Measurements from ENCODE around the gene PJA2.

PJA2 gene

GRCh38 chr5:109315245-109315644 lies 94.5 kb downstream of the PJA2 start:
- no peaks in the 10 kb centered on the region for H3K4me1 ChIP-seq (ENCODE audit: control insufficient read depth, insufficient read depth, low read length)
- no peak overlapping the region for H3K4me3 ChIP-seq (ENCODE audit: low read length)
- H3K9me3 ChIP-seq (ENCODE audit: control insufficient read depth, low read length): no peaks in the 10 kb centered on the region
- H3K9ac ChIP-seq (ENCODE audit: low read length): no peak overlapping the region
- H3K36me3 ChIP-seq (ENCODE audit: control insufficient read depth, insufficient read depth, low read length): no peaks in the 10 kb centered on the region
- no peaks in the 10 kb centered on the region for H3K27me3 ChIP-seq (ENCODE audit: control insufficient read depth, insufficient read depth, low read length)

DNA sequence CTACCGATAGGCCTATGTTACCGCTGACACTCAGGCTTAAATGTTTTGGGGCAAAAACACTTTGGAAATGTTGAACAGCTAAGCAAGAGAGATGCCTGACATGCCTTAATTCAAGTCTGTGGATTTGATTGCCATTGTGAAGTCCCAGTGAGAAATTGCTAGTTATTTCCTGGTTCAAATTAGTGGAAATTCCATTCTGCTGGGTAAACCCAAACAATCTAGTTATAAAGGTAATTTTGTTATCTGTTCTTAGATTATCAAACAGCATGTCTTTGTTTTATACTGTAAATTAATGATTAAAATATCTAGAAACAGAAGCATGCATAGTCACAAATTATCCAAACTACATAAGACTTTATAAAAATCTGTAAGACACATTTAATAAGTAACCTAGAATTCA lies 96.6 kb downstream of the PJA2 start:
- Histone ChIP-seq H3K9me3 (ENCODE audit: control insufficient read depth, low read length) (no peaks in the 10 kb centered on the region), H3K36me3 (ENCODE audit: control insufficient read depth, insufficient read depth, low read length) (no peaks in the 10 kb centered on the region), H3K4me1 (ENCODE audit: control insufficient read depth, insufficient read depth, low read length) (no peaks in the 10 kb centered on the region), H3K27me3 (ENCODE audit: control insufficient read depth, insufficient read depth, low read length) (no peaks in the 10 kb centered on the region), H3K9ac (ENCODE audit: low read length) (no peak overlapping the region), H3K4me3 (ENCODE audit: low read length) (no peak overlapping the region)

DNA sequence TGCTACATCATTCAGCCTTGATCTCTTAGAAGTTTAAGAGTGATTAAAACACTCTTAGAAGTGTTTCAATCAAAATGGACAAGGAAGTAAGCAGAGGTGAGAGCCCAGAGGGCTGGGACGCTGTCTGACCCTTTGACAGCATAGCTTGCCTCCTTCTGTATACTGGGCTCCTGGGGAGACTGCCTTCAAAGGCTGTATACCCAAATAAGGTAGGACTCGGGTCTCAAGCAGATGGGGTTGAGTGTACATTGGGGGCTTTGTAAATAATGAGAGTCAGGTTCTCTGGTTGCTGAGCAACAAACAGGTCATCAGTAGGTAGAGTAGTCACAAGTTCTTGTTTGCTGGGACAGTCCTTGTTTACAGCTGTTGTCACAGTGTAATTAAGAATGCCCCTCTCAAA lies 97.1 kb downstream of the PJA2 start:
- Histone ChIP-seq H3K4me1 (ENCODE audit: control insufficient read depth, insufficient read depth, low read length) (no peaks in the 10 kb centered on the region), H3K9me3 (ENCODE audit: control insufficient read depth, low read length) (no peaks in the 10 kb centered on the region), H3K27me3 (ENCODE audit: control insufficient read depth, insufficient read depth, low read length) (no peaks in the 10 kb centered on the region), H3K4me3 (ENCODE audit: low read length) (no peak overlapping the region), H3K9ac (ENCODE audit: low read length) (no peak overlapping the region), H3K36me3 (ENCODE audit: control insufficient read depth, insufficient read depth, low read length) (no peaks in the 10 kb centered on the region)

- Histone ChIP-seq H3K9me3 (ENCODE audit: control insufficient read depth, low read length) (no peaks in the 10 kb centered on the region), H3K4me3 (ENCODE audit: low read length) (no peak overlapping the region), H3K27me3 (ENCODE audit: control insufficient read depth, insufficient read depth, low read length) (no peaks in the 10 kb centered on the region), H3K4me1 (ENCODE audit: control insufficient read depth, insufficient read depth, low read length) (no peaks in the 10 kb centered on the region), H3K36me3 (ENCODE audit: control insufficient read depth, insufficient read depth, low read length) (no peaks in the 10 kb centered on the region), H3K9ac (ENCODE audit: low read length) (no peak overlapping the region)
These were observed 99.5 kb downstream of the PJA2 start for GRCh38 chr5:109310315-109310714.

DNA sequence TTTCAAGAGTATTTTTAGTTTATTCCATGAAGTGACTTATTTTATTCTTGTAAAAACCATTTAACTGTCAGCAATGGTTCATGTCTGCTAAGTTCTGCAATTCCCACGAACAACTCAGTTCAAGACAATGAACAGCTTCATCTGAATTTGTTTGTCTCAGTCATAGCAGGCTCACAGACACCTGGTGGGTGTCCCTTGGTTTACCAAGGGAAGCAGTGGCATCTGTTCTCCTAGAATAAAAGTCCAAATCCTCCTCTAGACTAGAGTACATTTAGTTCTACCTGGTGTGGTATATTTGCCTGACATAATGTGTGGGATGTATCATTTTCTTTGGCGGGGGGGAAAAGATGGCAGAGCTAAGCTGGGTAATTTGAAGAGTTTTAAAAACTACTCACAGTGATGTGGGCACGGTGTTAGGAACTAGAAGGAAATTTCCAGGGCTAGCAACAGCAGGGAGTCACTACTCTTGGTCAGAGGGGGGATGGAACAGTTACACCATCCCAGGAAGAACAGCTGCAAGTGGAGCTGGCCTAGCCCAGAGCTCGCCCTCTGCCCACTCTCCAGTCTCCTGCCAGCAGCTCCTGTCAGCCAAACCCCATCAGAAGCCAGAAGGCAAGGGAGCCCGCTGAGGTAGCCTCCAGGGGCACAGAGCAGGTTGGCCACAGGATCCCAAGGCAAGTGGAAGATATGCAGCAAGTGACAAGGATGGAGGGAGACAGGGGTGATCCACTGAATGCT lies 100.3 kb downstream of the PJA2 start:
- H3K4me1 ChIP-seq (ENCODE audit: control insufficient read depth, insufficient read depth, low read length): no peaks in the 10 kb centered on the region
- H3K4me3 ChIP-seq (ENCODE audit: low read length): no peak overlapping the region
- no peaks in the 10 kb centered on the region for H3K36me3 ChIP-seq (ENCODE audit: control insufficient read depth, insufficient read depth, low read length)
- no peak overlapping the region for H3K9ac ChIP-seq (ENCODE audit: low read length)
- no peaks in the 10 kb centered on the region for H3K9me3 ChIP-seq (ENCODE audit: control insufficient read depth, low read length)
- no peaks in the 10 kb centered on the region for H3K27me3 ChIP-seq (ENCODE audit: control insufficient read depth, insufficient read depth, low read length)

GRCh38 chr5:109307951-109308350 lies 101.8 kb downstream of the PJA2 start:
- H3K4me3 ChIP-seq (ENCODE audit: low read length): no peak overlapping the region

DNA sequence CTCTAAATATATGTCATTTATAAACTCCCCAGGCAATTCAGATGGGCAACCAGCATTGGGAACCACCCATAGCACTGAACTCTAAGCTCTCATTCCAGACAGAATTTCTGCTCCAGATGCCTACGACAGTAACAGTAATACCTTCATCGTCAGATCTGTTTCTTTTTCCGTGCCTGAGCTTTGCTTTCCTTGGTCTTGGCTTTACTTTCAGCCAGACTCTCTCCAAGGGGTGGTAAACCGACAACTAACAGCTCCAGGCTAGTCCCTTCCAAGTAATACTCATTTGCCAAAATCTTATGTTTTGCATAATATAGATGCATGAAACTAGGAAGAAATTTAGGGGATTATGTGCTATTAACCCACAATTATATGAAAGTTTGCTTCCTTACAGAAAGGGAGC lies 102.3 kb downstream of the PJA2 start:
- Histone ChIP-seq H3K9me3 (ENCODE audit: control insufficient read depth, low read length) (no peaks in the 10 kb centered on the region), H3K36me3 (ENCODE audit: control insufficient read depth, insufficient read depth, low read length) (no peaks in the 10 kb centered on the region), H3K27me3 (ENCODE audit: control insufficient read depth, insufficient read depth, low read length) (no peaks in the 10 kb centered on the region), H3K4me3 (ENCODE audit: low read length) (no peak overlapping the region), H3K9ac (ENCODE audit: low read length) (no peak overlapping the region), H3K4me1 (ENCODE audit: control insufficient read depth, insufficient read depth, low read length) (no peaks in the 10 kb centered on the region)

More at GRCh38 chr5:109307951-109308350, 101.8 kb downstream of the PJA2 start:
- no peaks in the 10 kb centered on the region for H3K36me3 ChIP-seq (ENCODE audit: control insufficient read depth, insufficient read depth, low read length)
- H3K9me3 ChIP-seq (ENCODE audit: control insufficient read depth, low read length): no peaks in the 10 kb centered on the region
- H3K4me1 ChIP-seq (ENCODE audit: control insufficient read depth, insufficient read depth, low read length): no peaks in the 10 kb centered on the region
- H3K9ac ChIP-seq (ENCODE audit: low read length): no peak overlapping the region
- no peaks in the 10 kb centered on the region for H3K27me3 ChIP-seq (ENCODE audit: control insufficient read depth, insufficient read depth, low read length)

- no peaks in the 10 kb centered on the region for H3K4me1 ChIP-seq (ENCODE audit: control insufficient read depth, insufficient read depth, low read length)
- no peak overlapping the region for H3K4me3 ChIP-seq (ENCODE audit: low read length)
- no peaks in the 10 kb centered on the region for H3K36me3 ChIP-seq (ENCODE audit: control insufficient read depth, insufficient read depth, low read length)
- H3K9me3 ChIP-seq (ENCODE audit: control insufficient read depth, low read length): no peaks in the 10 kb centered on the region
- no peak overlapping the region for H3K9ac ChIP-seq (ENCODE audit: low read length)
- no peaks in the 10 kb centered on the region for H3K27me3 ChIP-seq (ENCODE audit: control insufficient read depth, insufficient read depth, low read length)
These were observed 104.4 kb downstream of the PJA2 start for GRCh38 chr5:109305352-109305751.

- no peaks in the 10 kb centered on the region for H3K36me3 ChIP-seq (ENCODE audit: control insufficient read depth, insufficient read depth, low read length)
- no peaks in the 10 kb centered on the region for H3K9me3 ChIP-seq (ENCODE audit: control insufficient read depth, low read length)
- no peaks in the 10 kb centered on the region for H3K27me3 ChIP-seq (ENCODE audit: control insufficient read depth, insufficient read depth, low read length)
- no peak overlapping the region for H3K4me3 ChIP-seq (ENCODE audit: low read length)
- no peaks in the 10 kb centered on the region for H3K4me1 ChIP-seq (ENCODE audit: control insufficient read depth, insufficient read depth, low read length)
- H3K9ac ChIP-seq (ENCODE audit: low read length): no peak overlapping the region
These were observed 105.5 kb downstream of the PJA2 start for GRCh38 chr5:109304309-109304708.

GRCh38 chr5:109300367-109300766 lies 109.4 kb downstream of the PJA2 start:
- Histone ChIP-seq H3K4me1 (ENCODE audit: control insufficient read depth, insufficient read depth, low read length) (no peaks in the 10 kb centered on the region), H3K4me3 (ENCODE audit: low read length) (no peak overlapping the region), H3K27me3 (ENCODE audit: control insufficient read depth, insufficient read depth, low read length) (no peaks in the 10 kb centered on the region), H3K9me3 (ENCODE audit: control insufficient read depth, low read length) (no peaks in the 10 kb centered on the region), H3K36me3 (ENCODE audit: control insufficient read depth, insufficient read depth, low read length) (no peaks in the 10 kb centered on the region), H3K9ac (ENCODE audit: low read length) (no peak overlapping the region)

GRCh38 chr5:109299557-109299956 lies 110.2 kb downstream of the PJA2 start:
- no peaks in the 10 kb centered on the region for H3K36me3 ChIP-seq (ENCODE audit: control insufficient read depth, insufficient read depth, low read length)
- H3K9ac ChIP-seq (ENCODE audit: low read length): no peak overlapping the region
- no peaks in the 10 kb centered on the region for H3K4me1 ChIP-seq (ENCODE audit: control insufficient read depth, insufficient read depth, low read length)
- no peaks in the 10 kb centered on the region for H3K9me3 ChIP-seq (ENCODE audit: control insufficient read depth, low read length)
- no peak overlapping the region for H3K4me3 ChIP-seq (ENCODE audit: low read length)
- no peaks in the 10 kb centered on the region for H3K27me3 ChIP-seq (ENCODE audit: control insufficient read depth, insufficient read depth, low read length)

GRCh38 chr5:109298794-109299193 lies 111.0 kb downstream of the PJA2 start:
- no peaks in the 10 kb centered on the region for H3K36me3 ChIP-seq (ENCODE audit: control insufficient read depth, insufficient read depth, low read length)
- no peaks in the 10 kb centered on the region for H3K4me1 ChIP-seq (ENCODE audit: control insufficient read depth, insufficient read depth, low read length)
- no peak overlapping the region for H3K9ac ChIP-seq (ENCODE audit: low read length)
- no peaks in the 10 kb centered on the region for H3K9me3 ChIP-seq (ENCODE audit: control insufficient read depth, low read length)
- no peaks in the 10 kb centered on the region for H3K27me3 ChIP-seq (ENCODE audit: control insufficient read depth, insufficient read depth, low read length)
- H3K4me3 ChIP-seq (ENCODE audit: low read length): no peak overlapping the region

DNA sequence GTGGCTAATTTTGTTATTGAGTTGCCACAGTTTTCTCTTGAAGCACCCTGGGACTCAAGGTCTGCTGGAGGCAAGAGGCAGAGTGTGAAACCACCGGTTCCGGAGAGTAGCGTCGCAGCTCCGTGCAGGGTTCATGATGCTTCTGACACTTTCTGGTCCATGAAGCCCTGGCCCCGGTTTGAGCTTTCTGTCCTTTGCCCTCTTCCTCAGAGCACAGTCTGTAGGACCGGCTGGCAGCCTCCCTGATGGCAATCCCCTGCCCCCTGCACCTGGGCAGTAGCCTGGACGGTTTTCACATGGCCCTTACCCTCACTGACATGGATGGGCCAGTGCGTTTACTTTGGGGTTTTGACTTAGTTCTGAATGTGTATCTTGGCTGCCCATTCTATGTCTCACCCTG lies 111.9 kb downstream of the PJA2 start:
- no peaks in the 10 kb centered on the region for H3K36me3 ChIP-seq (ENCODE audit: control insufficient read depth, insufficient read depth, low read length)
- H3K9ac ChIP-seq (ENCODE audit: low read length): no peak overlapping the region
- no peaks in the 10 kb centered on the region for H3K4me1 ChIP-seq (ENCODE audit: control insufficient read depth, insufficient read depth, low read length)
- H3K27me3 ChIP-seq (ENCODE audit: control insufficient read depth, insufficient read depth, low read length): no peaks in the 10 kb centered on the region
- no peak overlapping the region for H3K4me3 ChIP-seq (ENCODE audit: low read length)
- no peaks in the 10 kb centered on the region for H3K9me3 ChIP-seq (ENCODE audit: control insufficient read depth, low read length)
